Measurements from ENCODE around the gene BBS9. TPM values are rescaled to one million over a fixed set of nuclear protein-coding genes. Genes with fewer than 3 reads are reported as not detected.
A peak's percentile ranks its signal among the peaks of the same experiment; 100 is the strongest.

Gene BBS9
- total and polyA plus RNA-seq, 2 donors (not counting 3 experiments of a cell fraction or from before 2014, with no cell fraction given): 5.7 to 17.4 TPM

DNA sequence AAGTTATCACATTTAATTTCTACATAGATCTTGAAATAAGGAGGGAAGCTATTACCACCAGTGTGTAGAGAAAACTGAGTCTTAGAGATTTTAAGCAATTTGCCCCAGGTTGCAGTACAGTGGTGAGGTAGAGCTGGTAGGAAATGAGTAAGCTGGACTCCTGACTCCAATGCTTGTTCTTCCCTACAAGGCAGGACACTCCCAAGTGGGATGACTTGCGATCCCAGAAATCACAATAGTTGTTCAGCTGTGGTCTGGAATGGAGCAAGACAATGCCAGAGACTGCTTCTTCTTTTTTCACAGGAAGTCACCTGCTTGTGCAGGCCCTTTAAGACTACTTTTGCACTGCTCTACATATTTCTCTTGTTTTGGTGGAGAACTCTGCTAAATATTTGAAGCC is 448.8 kb downstream of the BBS9 start:
- peak; percentile 17 for DNase-seq (ENCODE audit: low read depth, low spot score)
- Histone ChIP-seq H3K4me2 (ENCODE audit: insufficient read depth, low read length) (no peak overlapping the region), H3K4me3 (replicated peaks in 1 of 3; ENCODE audit: insufficient read depth in 1 of 3, low read depth in 1 of 3, low read length in 3 of 3) (no peak overlapping the region), H3K4me1 (ENCODE audit: control insufficient read depth, extremely low read depth, insufficient read depth, low read length) (peaks cover 6% of the 10 kb centered on the region), H3K79me2 (ENCODE audit: control insufficient read depth, insufficient read depth, low read length) (no peaks in the 10 kb centered on the region), H3K9me3 (replicated peaks; ENCODE audit: control insufficient read depth, insufficient read depth, low read length) (no peaks in the 10 kb centered on the region), H2AFZ (ENCODE audit: low read depth, low read length) (peak overlapping the region; percentile 6), H4K20me1 (replicated peaks; ENCODE audit: control insufficient read depth, extremely low read depth, insufficient read depth, low read length) (no peaks in the 10 kb centered on the region), H3K36me3 (ENCODE audit: control insufficient read depth in 2 of 2, extremely low read depth in 1 of 2, insufficient read depth in 2 of 2, low read length in 2 of 2) (no peaks in the 10 kb centered on the region), H3K27me3 (ENCODE audit: control insufficient read depth in 2 of 2, insufficient read depth in 2 of 2, low read length in 2 of 2) (no peaks in the 10 kb centered on the region), H3K9ac (replicated peaks; ENCODE audit: extremely low read depth, insufficient read depth, low read length) (no peak overlapping the region), H3K27ac (ENCODE audit: insufficient read depth, low read depth, low read length) (no peak overlapping the region), H3K9me1 (replicated peaks; ENCODE audit: control insufficient read depth, extremely low read depth, insufficient read depth, low read length) (no peaks in the 10 kb centered on the region)
- POLR2A ChIA-PET: no interaction called here
- intact Hi-C loops (cut with micrococcal nuclease) (no loop called here), dilution Hi-C loops (cut with MboI; ENCODE audit: extremely low pct_ligation_motif_present, low sequenced_read_pairs) (no loop called here)
- TF ChIP-seq JUN (IDR thresholded peaks at IDR 0.05; ENCODE audit: borderline replicate concordance, insufficient read depth, insufficient read length, low read depth) (no peak), EZH2 (IDR thresholded peaks at IDR 0.05; ENCODE audit: borderline replicate concordance, low read depth, low read length, severe bottlenecking) (no peak), GATA2 (IDR thresholded peaks at IDR 0.05; ENCODE audit: insufficient read depth, insufficient read length, low read depth, low read length) (no peak), POLR2A (IDR thresholded peaks at IDR 0.05; ENCODE audit: low read depth, low read length) (no peak), FOS (IDR thresholded peaks at IDR 0.05; ENCODE audit: borderline replicate concordance, insufficient read depth, low read length) (peak; percentile 35), MYC (IDR thresholded peaks at IDR 0.05; ENCODE audit: low read depth, low read length) (no peak), POLR2AphosphoS5 (IDR thresholded peaks at IDR 0.05; ENCODE audit: insufficient read depth, low read depth, low read length) (no peak)
- TF ChIP-seq, protein P1, sequence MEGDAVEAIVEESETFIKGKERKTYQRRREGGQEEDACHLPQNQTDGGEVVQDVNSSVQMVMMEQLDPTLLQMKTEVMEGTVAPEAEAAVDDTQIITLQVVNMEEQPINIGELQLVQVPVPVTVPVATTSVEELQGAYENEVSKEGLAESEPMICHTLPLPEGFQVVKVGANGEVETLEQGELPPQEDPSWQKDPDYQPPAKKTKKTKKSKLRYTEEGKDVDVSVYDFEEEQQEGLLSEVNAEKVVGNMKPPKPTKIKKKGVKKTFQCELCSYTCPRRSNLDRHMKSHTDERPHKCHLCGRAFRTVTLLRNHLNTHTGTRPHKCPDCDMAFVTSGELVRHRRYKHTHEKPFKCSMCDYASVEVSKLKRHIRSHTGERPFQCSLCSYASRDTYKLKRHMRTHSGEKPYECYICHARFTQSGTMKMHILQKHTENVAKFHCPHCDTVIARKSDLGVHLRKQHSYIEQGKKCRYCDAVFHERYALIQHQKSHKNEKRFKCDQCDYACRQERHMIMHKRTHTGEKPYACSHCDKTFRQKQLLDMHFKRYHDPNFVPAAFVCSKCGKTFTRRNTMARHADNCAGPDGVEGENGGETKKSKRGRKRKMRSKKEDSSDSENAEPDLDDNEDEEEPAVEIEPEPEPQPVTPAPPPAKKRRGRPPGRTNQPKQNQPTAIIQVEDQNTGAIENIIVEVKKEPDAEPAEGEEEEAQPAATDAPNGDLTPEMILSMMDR (IDR thresholded peaks at IDR 0.05; ENCODE audit: extremely low read depth in 1 of 2, insufficient read depth in 1 of 2, low read depth in 1 of 2, low read length in 2 of 2): no peak
- no TSS peak for BruUV-seq (replicated peaks)
- peak; percentile 62 for FAIRE-seq
- CTCF ChIA-PET: interaction anchor here (0.6 kb wide), 1 partner anchor 354 kb away, joined by 3 read pairs; no protein-coding TSS in a partner anchor

All from endothelial cell of umbilical vein (primary cell).